Measurements from ENCODE around the gene RTEL1.
"Not testable (repeated sequence)": the region's sequence is repeated elsewhere in the genome, so short reads cannot be mapped to it uniquely, and the experiment has no call there.

RTEL1 gene

DNA sequence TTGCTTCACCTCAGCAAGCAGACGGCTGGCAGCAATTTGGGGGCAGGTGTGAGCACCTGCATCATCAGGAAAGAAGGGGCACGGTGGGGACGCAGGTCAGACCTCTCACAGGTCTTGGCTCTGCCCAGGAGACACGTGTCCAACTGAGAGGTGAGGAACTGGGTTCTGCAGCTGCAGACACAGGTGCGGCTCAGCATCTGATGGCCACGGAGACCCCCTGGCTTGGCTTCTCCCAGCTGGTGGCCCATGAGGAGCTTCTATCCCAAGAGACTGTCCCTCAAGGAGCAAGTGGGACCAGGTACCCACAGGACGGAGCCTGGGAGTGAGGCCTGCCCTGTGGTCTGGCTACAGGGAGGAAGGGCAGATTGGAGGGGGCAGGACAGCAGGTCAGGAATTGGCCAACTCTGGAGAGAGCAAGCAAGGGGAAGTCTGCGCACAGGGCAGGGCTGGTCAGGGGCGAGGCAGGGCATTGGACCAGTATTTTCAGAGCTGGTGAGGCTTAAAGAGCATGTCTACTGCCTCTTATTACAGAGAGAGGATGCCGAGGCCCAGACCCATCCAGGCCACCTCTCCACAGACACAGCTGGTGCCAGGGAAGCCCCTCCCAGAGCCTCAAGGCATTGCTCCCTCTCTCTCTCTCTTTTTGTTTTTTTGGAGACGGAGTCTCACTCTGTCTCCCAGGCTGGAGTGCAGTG is 9.1 kb upstream of the RTEL1 start:
- TF ChIP-seq JUND (IDR thresholded peaks at IDR 0.05; ENCODE audit: low read depth) = no peak
- in situ Hi-C loops (cut with HindIII; ENCODE audit: low pct_unique_long_range_greater_than_20kb, low sequenced_read_pairs) = no loop called here
- no peak for DNase-seq (ENCODE audit: low read depth in 1 of 2, low spot score in 1 of 2)

DNA sequence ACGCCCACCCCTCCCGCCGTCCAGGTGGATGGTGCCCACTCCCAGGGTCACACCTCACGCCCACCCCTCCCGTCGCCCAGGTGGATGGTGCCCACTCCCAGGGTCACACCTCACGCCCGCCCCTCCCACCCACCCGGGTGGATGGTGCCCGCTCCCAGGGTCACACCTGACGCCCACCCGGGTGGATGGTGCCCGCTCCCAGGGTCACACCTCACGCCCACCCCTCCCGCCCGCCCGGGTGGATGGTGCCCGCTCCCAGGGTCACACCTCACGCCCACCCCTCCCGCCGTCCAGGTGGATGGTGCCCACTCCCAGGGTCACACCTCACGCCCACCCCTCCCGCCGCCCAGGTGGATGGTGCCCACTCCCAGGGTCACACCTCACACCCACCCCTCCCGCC is 7.6 kb upstream of the RTEL1 start:
- DNase-seq (ENCODE audit: low read depth in 1 of 2, low spot score in 1 of 2); in situ Hi-C loops (cut with HindIII; ENCODE audit: low pct_unique_long_range_greater_than_20kb, low sequenced_read_pairs): not testable (repeated sequence)

DNA sequence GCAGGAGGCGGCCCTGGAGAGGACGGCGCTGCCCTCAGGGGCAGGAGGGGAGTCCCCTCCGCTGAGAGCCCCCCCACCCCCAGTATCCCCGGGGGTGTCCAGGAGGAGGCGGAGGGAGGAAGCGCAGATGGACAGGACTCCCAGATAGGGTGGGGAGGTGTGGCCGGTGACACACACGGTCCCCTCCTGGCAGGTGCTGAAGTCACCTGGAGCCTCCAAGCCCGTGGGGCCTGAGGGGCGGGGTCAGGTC is 6.2 kb upstream of the RTEL1 start:
- peak in 1 of 2 experiments; percentile 47 for DNase-seq (ENCODE audit: low read depth in 1 of 2, low spot score in 1 of 2)
- no peak for TF ChIP-seq JUND (IDR thresholded peaks at IDR 0.05; ENCODE audit: low read depth)
- in situ Hi-C loops (cut with HindIII; ENCODE audit: low pct_unique_long_range_greater_than_20kb, low sequenced_read_pairs) = no loop called here

DNA sequence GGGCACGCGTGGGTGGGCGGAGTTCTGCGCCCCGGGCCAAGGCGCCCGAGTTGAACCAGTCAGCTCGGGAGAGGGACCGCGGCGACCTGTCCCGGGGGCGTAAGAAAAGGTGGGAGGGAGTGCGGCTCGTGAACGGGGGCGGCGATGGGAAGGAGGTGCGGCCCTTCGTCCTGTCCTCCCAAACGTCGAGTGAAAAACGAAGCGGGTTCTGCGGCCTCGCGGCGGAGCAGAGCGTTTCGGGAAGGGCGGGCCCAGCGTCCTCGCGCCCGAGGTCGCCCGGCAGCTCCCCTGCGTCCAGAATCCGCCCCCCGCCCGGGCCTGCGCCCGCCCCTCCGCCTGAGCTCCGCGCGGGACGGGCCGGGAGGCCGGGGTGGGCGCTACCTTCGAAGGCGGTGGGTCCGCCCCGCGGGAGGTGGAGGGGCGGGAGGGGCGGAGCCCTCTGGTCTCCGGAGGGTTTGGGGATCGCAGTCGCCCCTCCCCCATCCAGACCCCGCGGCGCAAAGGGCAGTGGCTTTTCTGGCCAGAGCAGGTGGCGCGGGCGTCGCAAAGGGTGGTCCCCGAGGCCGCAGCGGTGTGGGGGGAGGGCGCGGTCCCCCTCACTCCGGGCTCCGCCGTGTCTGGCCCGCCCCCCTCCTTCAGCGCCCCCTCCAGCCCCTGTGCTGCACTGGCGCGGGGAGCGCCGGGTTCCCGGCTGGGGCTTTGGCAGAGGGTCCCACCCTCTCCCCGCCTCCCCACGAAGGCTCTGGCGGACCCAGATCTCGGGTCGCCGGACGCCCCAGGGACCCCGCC is 5.7 kb upstream of the RTEL1 start:
- TF ChIP-seq JUND (IDR thresholded peaks at IDR 0.05; ENCODE audit: low read depth) = no peak
- in situ Hi-C loops (cut with HindIII; ENCODE audit: low pct_unique_long_range_greater_than_20kb, low sequenced_read_pairs) = no loop called here
- no peak for DNase-seq (ENCODE audit: low read depth in 1 of 2, low spot score in 1 of 2)

DNA sequence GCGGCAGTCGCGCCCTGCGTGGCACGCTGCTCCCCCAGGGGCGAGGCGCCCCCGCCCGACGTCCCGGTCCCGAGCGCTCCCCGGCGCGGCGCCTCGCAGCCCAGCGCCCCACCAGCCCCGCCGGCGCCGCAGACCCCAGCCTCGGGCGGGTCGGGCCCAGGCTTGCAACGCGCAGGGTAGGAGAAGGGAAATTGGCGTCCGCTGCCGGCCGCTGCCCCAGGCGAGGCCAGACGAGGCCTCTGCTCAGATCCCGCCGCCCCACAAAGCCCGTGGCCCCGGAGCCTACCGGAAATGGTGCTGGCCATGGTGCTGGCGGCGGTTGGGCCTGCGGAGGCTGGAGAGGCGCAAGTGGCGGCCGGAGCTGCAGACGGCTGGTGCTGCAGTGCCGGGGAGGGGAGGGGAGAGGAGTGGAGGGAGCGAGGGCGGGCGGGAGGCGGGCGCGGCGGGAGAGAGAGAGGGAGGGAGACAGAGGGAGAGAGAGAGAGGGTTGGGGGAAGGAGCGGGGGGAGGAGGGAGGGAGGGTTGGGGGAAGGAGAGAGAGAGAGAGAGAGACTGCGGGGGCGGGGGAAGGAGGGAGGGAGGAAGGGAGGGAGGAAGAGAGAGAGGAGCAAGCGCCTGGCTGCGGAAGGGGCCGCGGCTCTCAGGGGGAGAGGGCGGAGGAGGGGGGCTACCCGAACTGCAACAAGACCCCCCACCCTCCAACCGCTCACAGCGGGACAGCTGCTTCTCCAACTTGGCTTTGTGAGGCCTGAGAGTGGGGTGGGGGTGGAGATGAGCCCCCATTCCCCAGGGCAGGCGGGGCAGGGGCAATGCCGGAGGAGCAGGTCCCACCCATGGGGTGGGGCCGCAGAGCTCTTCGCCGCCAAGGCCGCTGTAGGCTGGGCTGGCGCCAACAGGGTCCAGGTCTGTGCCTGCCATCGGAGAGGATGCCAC is 4.8 kb upstream of the RTEL1 start, which contains the start of gene STMN3:
Gene STMN3, minus strand, starts transcription at position 384 of the 933 bp plus-strand sequence. Its CDS starts 79 bp downstream, at position 305.
- peak; percentile 93 to 94 for DNase-seq (ENCODE audit: low read depth in 1 of 2, low spot score in 1 of 2)
- in situ Hi-C loops (cut with HindIII; ENCODE audit: low pct_unique_long_range_greater_than_20kb, low sequenced_read_pairs) = no loop called here

DNA sequence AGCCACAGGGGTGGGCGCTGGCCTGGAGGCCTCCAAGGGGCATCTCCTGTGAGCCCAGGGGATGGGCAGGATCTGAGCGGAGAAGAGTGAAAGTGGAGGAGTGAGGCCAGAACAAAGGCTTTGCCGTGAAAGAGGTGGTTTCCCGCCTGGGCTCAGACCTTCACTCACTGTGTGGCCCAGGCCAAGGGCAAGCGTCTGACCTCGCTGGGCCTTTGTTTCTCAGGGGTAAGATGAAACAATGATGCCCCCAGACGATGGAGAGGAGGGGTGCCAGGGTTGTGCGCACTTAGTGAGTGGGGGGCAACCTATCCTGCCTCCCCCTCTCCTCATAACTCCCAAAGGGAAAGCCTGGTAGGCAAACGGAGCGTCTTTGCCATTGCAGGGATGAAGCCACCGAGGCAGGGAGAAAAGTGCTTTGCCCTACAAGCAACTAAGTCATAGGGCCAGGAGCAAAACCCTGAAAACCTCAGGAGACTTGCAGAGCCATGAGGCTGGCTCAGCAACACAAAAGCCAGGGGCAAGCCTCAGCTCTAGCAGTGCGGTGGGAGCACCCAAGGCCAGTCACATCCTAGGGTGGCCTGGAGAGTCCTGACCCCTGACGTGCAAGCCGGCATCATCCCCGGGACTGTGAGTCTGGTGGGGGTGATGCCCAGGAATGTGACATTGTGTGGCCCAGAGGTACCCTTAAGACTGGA is 4.0 kb upstream of the RTEL1 start:
- no peak for TF ChIP-seq JUND (IDR thresholded peaks at IDR 0.05; ENCODE audit: low read depth)
- no peak for DNase-seq (ENCODE audit: low read depth in 1 of 2, low spot score in 1 of 2)
- in situ Hi-C loops (cut with HindIII; ENCODE audit: low pct_unique_long_range_greater_than_20kb, low sequenced_read_pairs) = no loop called here

More for the DNA sequence above, 4.8 kb upstream of the RTEL1 start, which contains the start of gene STMN3:
- TF ChIP-seq JUND (IDR thresholded peaks at IDR 0.05; ENCODE audit: low read depth) = no peak

DNA sequence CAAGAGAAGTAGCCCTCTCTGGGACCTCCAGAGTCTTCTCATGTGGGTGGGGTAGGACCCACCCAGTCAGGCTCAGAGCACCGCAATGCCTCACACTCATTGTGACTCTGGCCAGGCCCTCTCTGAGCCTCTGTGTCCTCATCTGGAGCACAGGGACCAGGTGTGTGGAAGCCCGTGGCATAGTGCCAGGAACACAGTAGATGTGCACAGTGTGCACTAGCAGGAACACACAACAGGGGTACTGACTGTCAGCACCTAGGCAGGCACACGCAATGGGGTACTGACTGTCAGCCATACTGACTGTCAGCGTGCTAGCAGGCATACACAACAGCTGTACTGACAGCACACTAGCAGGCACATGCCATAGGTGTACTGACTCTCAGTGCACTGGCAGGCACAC is 2.9 kb upstream of the RTEL1 start:
- in situ Hi-C loops (cut with HindIII; ENCODE audit: low pct_unique_long_range_greater_than_20kb, low sequenced_read_pairs) = no loop called here
- TF ChIP-seq JUND (IDR thresholded peaks at IDR 0.05; ENCODE audit: low read depth) = no peak
- no peak for DNase-seq (ENCODE audit: low read depth in 1 of 2, low spot score in 1 of 2)

DNA sequence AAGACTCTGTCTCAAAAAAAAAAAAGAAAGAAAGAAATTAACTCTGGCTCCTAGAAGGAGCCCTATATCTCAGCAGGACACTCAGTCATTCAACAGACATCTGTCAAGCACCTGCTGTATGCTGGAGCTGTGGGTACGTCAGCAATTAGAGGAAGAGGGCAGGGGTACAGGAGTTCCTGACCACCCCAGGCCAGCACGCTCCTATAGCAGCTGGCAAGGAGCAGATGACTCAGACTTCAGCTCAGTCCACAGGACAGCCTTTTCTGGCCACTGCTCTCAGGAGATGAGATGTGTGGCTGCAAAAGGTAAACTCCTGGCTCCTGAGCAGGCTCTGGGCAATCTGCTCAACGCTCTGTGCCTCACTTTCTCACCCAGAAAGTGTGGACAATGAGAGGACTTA is 1.7 kb upstream of the RTEL1 start:
- in situ Hi-C loops (cut with HindIII; ENCODE audit: low pct_unique_long_range_greater_than_20kb, low sequenced_read_pairs) = no loop called here
- no peak for TF ChIP-seq JUND (IDR thresholded peaks at IDR 0.05; ENCODE audit: low read depth)
- DNase-seq (ENCODE audit: low read depth in 1 of 2, low spot score in 1 of 2) = no peak

DNA sequence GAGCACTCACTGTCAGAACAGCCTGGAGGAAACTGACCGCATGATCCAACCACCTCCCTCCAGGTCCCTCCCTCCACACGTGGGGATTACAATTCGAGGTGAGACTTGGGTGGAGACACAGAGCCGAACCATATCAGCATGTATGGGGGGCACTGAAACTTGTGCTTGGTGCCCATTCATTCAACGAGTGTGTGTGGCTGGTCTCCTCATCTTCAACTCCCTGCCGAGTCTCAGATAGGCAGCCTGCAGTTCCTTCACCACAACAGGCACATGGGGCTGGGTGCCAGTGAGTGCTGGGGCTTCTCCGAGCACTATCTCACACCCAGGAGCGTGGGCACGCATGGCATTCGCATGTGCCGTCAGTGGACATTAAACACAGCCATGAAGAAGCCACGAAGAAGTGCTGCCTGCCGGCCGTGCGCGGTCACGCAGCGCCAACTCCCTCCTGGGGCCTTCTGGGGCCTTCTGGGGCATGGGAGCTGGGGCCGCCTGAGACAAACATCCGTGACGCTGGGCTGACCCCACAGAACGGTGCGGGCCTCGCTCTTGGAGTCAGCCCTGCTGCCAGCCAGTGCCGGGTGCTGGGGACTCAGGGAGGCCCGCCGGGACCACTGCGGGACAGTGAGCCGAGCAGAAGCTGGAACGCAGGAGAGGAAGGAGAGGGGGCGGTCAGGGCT is 714 bp upstream of the RTEL1 start:
- in situ Hi-C loops (cut with HindIII; ENCODE audit: low pct_unique_long_range_greater_than_20kb, low sequenced_read_pairs) = no loop called here
- TF ChIP-seq JUND (IDR thresholded peaks at IDR 0.05; ENCODE audit: low read depth) = no peak
- no peak for DNase-seq (ENCODE audit: low read depth in 1 of 2, low spot score in 1 of 2)

DNA sequence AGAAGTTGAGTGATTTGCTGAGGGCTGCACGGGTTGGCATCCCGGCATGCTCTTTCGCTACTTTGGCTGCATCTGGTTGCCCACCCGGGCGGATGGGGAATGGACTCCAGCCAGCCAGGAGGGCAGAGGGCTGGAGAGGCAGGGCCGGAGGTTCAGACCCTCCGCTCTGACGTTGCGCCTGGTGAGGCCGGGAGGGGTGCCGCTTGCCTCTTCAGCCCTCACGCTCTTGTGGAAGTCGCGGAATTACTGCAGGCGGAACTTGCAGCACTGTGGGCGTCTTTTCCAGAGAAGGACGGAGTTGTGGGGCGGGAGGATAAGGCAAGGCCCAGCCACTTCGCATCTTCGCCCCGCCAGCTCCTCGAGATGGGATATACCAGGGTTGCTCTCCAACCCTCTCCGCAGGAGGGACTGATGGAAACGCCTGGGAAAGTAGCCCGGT is 656 bp downstream of the RTEL1 start:
- DNase-seq (ENCODE audit: low read depth in 1 of 2, low spot score in 1 of 2) = peak in 1 of 2 experiments; percentile 27
- TF ChIP-seq JUND (IDR thresholded peaks at IDR 0.05; ENCODE audit: low read depth) = no peak
- in situ Hi-C loops (cut with HindIII; ENCODE audit: low pct_unique_long_range_greater_than_20kb, low sequenced_read_pairs) = no loop called here

DNA sequence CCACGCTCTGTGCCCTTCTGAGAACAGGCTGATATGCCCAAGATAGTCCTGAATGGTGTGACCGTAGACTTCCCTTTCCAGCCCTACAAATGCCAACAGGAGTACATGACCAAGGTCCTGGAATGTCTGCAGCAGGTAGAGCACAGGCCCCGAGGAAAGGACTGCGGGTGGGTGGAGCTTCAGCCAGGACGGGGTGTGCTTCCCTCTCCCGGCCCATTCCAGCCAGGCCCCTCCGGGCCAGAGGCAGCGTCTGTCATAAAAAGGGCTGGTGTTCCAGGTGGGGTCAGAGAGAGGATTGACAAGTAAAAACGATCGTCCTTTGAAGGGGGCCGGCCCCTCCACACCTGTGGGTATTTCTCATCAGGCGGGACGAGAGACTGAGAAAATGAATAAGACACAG is 1.3 kb downstream of the RTEL1 start:
- in situ Hi-C loops (cut with HindIII; ENCODE audit: low pct_unique_long_range_greater_than_20kb, low sequenced_read_pairs) = no loop called here
- no peak for TF ChIP-seq JUND (IDR thresholded peaks at IDR 0.05; ENCODE audit: low read depth)
- DNase-seq (ENCODE audit: low read depth in 1 of 2, low spot score in 1 of 2) = peak in 1 of 2 experiments; percentile 29

DNA sequence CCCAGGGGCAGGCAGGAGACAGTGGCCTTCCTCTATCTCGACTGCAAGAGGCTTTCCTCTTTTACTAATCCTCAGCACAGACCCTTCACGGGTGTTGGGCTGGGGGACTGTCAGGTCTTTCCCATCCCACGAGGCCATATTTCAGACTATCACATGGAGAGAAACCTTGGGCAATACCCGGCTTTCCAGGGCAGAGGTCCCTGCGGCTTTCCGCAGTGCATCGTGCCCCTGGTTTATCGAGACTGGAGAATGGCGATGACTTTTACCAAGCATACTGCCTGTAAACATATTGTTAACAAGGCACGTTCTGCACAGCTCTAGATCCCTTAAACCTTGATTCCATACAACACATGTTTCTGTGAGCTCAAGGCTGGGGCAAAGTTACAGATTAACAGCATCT is 2.1 kb downstream of the RTEL1 start:
- DNase-seq (ENCODE audit: low read depth in 1 of 2, low spot score in 1 of 2); in situ Hi-C loops (cut with HindIII; ENCODE audit: low pct_unique_long_range_greater_than_20kb, low sequenced_read_pairs): not testable (repeated sequence)

All from T47D (cell line).